ENCODE measurements around the gene CIRBP. TPM values are rescaled to one million over a fixed set of nuclear protein-coding genes. Genes with fewer than 3 reads are reported as not detected.

CIRBP gene
- total and polyA plus RNA-seq, 9 of the 15 experiments (the other 6 are each of a cell fraction or from before 2014, with no cell fraction given) = 20.5 to 327 (median 176) TPM

DNA sequence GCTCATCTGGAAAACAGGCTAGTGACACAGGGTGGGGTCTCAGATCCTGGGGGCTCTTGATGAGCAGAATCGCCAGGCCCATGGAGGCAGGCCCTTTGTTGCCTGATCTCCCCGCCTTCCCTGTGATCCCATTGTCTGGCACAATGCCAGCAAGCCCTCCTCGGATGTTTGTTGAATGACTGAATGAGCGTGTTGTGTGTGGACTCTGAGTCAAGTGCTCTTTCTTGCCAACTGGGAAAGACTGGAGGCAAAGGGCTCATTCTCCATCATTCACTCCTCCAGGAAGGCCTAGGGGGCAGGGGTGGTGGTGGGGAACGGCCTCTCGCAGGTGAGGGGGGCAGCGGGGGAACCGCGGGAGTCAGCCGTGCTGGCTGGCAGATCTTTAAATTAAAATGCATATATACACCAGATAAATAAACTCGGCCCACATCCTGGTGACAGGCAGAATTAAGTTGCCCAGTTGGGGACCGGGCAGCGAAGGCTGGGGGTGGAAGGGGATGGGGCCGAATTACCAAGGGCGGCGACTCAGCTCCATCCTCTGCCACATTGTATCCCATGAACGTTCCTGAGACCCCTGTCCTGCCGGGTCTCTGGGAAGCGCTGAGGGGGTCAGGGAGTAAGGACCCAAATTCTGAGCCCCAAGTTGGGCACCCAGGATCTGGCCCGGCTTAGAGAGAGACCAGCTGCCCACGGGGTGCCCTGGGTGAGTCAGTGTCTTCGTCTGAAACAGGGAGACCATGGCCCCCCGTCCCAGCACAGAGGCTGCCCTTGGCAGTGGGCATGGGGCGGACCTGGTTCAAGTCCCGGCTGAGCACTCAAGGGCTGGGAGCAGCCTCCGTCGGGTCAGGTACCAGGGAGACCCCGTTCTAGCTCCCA is 41.1 kb downstream of the CIRBP start (continued):
- TF ChIP-seq, protein P1, sequence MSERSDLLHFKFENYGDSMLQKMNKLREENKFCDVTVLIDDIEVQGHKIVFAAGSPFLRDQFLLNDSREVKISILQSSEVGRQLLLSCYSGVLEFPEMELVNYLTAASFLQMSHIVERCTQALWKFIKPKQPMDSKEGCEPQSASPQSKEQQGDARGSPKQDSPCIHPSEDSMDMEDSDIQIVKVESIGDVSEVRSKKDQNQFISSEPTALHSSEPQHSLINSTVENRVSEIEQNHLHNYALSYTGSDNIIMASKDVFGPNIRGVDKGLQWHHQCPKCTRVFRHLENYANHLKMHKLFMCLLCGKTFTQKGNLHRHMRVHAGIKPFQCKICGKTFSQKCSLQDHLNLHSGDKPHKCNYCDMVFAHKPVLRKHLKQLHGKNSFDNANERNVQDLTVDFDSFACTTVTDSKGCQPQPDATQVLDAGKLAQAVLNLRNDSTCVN (CRISPR knock-in tag; IDR thresholded peaks at IDR 0.05) = no peak
- TF ChIP-seq HLTF (IDR thresholded peaks at IDR 0.05) (0 out of 2 replicates have a peak, but pooled peaks have one; percentile 21), FOXK1 (CRISPR knock-in tag; IDR thresholded peaks at IDR 0.05; ENCODE audit: borderline replicate concordance) (peak; percentile 39; the same call in 1 of the 2 replicates), CBX1 (IDR thresholded peaks at IDR 0.05; ENCODE audit: low read depth) (peak; percentile 94), NFIX (CRISPR knock-in tag; IDR thresholded peaks at IDR 0.05; ENCODE audit: low read depth) (peak; percentile 85), RBM25 (IDR thresholded peaks at IDR 0.05; ENCODE audit: low read depth, low read length, severe bottlenecking) (peak; percentile 90), ZNF695 (CRISPR knock-in tag; IDR thresholded peaks at IDR 0.05) (no peak)

DNA sequence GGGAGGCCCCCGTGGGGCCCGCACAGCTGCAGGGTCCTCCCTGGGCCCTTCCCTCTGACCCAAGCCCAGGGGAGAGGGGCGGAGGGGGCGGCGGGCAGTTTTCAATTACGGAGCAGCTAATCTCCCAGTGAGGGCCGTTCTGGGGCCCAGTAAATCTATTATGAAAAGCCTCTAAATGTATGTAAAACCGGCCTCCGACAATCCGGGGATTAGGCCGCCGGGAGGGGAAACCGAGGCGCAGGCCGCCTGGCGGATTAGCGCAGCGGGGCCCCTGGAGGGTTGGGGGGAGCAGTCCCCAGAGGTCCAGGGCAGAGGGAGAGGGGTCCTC is 41.7 kb downstream of the CIRBP start:
- H3K79me2 ChIP-seq (ENCODE audit: control insufficient read depth, insufficient read depth, low read length) = peaks cover 16% of the 10 kb centered on the region; the same call in 2 of the 3 replicates
- H3K27me3 ChIP-seq (ENCODE audit: control insufficient read depth in 2 of 2, insufficient read depth in 2 of 2, low read length in 2 of 2) = no peaks in the 10 kb centered on the region
- H4K20me1 ChIP-seq (replicated peaks; ENCODE audit: control insufficient read depth, insufficient read depth, low read length) = peaks cover 8% of the 10 kb centered on the region; the same call in 1 of the 2 replicates
- no peaks in the 10 kb centered on the region for H3K9me3 ChIP-seq (replicated peaks; ENCODE audit: control insufficient read depth, insufficient read depth, low read depth, low read length)
- H3K9me1 ChIP-seq (ENCODE audit: control insufficient read depth, insufficient read depth, low read length) = no peaks in the 10 kb centered on the region
- 52% methylated on average over 8 of the region's 18 CpGs for WGBS (ENCODE audit: insufficient coverage, low coverage, missing lambda C conversion rate)
- FAIRE-seq (no peak), DNase-seq (ENCODE audit: extremely low read depth in 1 of 4, low spot score in 3 of 4) (no peak), ATAC-seq (no peak)
- peaks cover 6 to 77% of the 10 kb centered on the region in 2 experiments for H3K4me1 ChIP-seq (replicated peaks in 1 of 2; ENCODE audit: control insufficient read depth in 2 of 2, insufficient read depth in 2 of 2, low read length in 2 of 2)
- no peak overlapping the region for H3K9ac ChIP-seq (ENCODE audit: insufficient read depth in 1 of 2, low read depth in 2 of 2, low read length in 2 of 2)
- intact Hi-C loops (cut with micrococcal nuclease) (no loop called here), in situ Hi-C loops (cut with MboI) (no loop called here)
- no peak for TF ChIP-seq ELF1 (tag; IDR thresholded peaks at IDR 0.05)
- TF ChIP-seq RBM22 (IDR thresholded peaks at IDR 0.05; ENCODE audit: low read depth, low read length, poor library complexity, severe bottlenecking) = no peak
- TF ChIP-seq CBFA2T3 (IDR thresholded peaks at IDR 0.05) = no peak
- TF ChIP-seq SP2 (IDR thresholded peaks at IDR 0.05; ENCODE audit: extremely low read depth, low read depth, low read length, poor library complexity, severe bottlenecking) = no peak
- no peak overlapping the region for H3K4me2 ChIP-seq (ENCODE audit: insufficient read depth, low read length)
- BruUV-seq (replicated peaks) = no TSS peak
- H3K36me3 ChIP-seq (ENCODE audit: control insufficient read depth, insufficient read depth, low read length) = no peaks in the 10 kb centered on the region
- ChIA-PET POLR2A (interaction anchor here (0.6 to 0.7 kb wide), 2 partner anchors 16 to 756 kb away, joined by 3 read pairs; no protein-coding TSS in a partner anchor), CTCF (ENCODE audit: low intra/inter-chr PET ratio) (no interaction called here)
- no peak overlapping the region for H2AFZ ChIP-seq (ENCODE audit: low read depth, low read length)
- no peak overlapping the region for H3K4me3 ChIP-seq
- no peak overlapping the region for H3K27ac ChIP-seq (ENCODE audit: extremely low read depth, low read depth, low read length)

Data from K562 (cell line).